ENCODE results near the gene SLAMF7.

DNA sequence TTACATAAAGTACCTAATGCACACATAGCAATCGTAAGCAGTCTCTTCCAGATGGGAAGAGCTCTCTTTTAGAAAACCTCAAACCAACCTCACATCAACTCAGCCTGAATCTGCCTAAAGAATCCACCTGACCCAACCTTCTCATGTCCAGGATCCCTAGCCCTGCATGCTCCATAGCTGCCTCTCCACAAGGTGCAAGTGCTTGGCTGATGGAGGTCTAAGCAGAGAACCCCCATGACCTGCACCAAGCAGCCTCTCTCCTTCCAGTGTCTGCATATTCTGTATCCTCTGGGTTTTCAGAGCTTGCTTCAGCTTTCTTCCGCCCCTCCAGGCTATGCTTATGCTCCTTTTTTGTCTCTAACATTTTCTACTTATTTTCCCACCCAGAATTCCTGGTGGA, 59.4 kb downstream of the SLAMF7 start:
- TF ChIP-seq POLR2A (IDR thresholded peaks at IDR 0.05; ENCODE audit: low read depth, low read length) (no peak), EZH2 (IDR thresholded peaks at IDR 0.05; ENCODE audit: borderline replicate concordance, low read depth, low read length, severe bottlenecking) (no peak), POLR2AphosphoS5 (IDR thresholded peaks at IDR 0.05; ENCODE audit: insufficient read depth, low read depth, low read length) (no peak), GATA2 (IDR thresholded peaks at IDR 0.05; ENCODE audit: insufficient read depth, insufficient read length, low read depth, low read length) (no peak), FOS (IDR thresholded peaks at IDR 0.05; ENCODE audit: borderline replicate concordance, insufficient read depth, low read length) (no peak)
- TF ChIP-seq, protein P1, sequence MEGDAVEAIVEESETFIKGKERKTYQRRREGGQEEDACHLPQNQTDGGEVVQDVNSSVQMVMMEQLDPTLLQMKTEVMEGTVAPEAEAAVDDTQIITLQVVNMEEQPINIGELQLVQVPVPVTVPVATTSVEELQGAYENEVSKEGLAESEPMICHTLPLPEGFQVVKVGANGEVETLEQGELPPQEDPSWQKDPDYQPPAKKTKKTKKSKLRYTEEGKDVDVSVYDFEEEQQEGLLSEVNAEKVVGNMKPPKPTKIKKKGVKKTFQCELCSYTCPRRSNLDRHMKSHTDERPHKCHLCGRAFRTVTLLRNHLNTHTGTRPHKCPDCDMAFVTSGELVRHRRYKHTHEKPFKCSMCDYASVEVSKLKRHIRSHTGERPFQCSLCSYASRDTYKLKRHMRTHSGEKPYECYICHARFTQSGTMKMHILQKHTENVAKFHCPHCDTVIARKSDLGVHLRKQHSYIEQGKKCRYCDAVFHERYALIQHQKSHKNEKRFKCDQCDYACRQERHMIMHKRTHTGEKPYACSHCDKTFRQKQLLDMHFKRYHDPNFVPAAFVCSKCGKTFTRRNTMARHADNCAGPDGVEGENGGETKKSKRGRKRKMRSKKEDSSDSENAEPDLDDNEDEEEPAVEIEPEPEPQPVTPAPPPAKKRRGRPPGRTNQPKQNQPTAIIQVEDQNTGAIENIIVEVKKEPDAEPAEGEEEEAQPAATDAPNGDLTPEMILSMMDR (IDR thresholded peaks at IDR 0.05; ENCODE audit: extremely low read depth in 1 of 2, insufficient read depth in 1 of 2, low read depth in 1 of 2, low read length in 2 of 2) = no peak
- TF ChIP-seq, protein P2, sequence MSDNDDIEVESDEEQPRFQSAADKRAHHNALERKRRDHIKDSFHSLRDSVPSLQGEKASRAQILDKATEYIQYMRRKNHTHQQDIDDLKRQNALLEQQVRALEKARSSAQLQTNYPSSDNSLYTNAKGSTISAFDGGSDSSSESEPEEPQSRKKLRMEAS (IDR thresholded peaks at IDR 0.05; ENCODE audit: insufficient read depth, insufficient read length) = no peak

Data from endothelial cell of umbilical vein (primary cell).